ENCODE results near the gene SEMA3B.

The SEMA3B gene

DNA sequence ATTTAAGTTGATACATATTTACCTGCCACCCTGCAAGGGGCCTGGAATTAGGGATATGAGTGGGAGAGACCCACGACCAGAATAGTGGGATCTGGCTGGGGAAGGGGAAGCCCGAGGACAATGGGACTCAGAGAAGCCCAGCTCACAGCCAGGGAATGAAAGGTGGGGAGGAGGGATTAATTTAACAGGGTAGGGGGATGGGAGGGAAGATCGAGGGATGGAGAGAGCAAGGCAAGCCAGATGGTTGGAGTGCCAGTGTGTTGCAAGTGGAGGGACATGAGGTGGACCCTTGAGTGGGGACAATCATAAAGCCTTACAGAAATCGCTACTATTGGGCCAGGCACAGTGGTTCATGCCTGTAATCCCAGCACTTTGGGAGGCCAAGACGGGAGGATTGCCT lies 37.4 kb upstream of the SEMA3B start:
- TF ChIP-seq, protein P1, sequence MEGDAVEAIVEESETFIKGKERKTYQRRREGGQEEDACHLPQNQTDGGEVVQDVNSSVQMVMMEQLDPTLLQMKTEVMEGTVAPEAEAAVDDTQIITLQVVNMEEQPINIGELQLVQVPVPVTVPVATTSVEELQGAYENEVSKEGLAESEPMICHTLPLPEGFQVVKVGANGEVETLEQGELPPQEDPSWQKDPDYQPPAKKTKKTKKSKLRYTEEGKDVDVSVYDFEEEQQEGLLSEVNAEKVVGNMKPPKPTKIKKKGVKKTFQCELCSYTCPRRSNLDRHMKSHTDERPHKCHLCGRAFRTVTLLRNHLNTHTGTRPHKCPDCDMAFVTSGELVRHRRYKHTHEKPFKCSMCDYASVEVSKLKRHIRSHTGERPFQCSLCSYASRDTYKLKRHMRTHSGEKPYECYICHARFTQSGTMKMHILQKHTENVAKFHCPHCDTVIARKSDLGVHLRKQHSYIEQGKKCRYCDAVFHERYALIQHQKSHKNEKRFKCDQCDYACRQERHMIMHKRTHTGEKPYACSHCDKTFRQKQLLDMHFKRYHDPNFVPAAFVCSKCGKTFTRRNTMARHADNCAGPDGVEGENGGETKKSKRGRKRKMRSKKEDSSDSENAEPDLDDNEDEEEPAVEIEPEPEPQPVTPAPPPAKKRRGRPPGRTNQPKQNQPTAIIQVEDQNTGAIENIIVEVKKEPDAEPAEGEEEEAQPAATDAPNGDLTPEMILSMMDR (IDR thresholded peaks at IDR 0.05; ENCODE audit: low read length, missing control alignments), result no peak
- DNase-seq (ENCODE audit: low read depth), result no peak
- no peak overlapping the region for H3K4me3 ChIP-seq (replicated peaks; ENCODE audit: low read depth, low read length)

- TF ChIP-seq, protein P1 (IDR thresholded peaks at IDR 0.05; ENCODE audit: low read length, missing control alignments), result no peak
- DNase-seq (ENCODE audit: low read depth), result no peak
- H3K4me3 ChIP-seq (replicated peaks; ENCODE audit: low read depth, low read length), result no peak overlapping the region
Observed at GRCh38 chr3:50232303-50232702, 36.6 kb upstream of the SEMA3B start.

DNA sequence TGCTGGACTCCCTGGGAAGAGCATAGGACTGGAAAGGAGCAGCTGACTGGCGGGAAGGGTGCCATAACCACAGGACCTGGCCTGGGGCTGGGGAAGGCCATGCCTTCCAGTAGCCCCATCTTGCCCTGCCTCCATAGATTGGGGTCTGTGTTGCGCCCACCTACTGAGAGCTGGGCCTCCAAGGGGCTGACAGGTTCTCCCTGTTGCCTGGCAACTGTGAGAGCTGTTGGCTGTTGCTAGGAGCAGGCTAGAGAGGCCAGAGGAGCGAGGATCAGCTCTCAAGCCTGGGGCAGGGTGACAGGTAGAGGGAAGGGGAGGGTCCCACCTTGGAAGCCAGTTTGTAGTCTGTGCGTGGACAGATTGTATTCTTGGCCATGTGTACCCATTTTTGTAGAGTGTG lies 35.8 kb upstream of the SEMA3B start:
- TF ChIP-seq, protein P1 (IDR thresholded peaks at IDR 0.05; ENCODE audit: low read length, missing control alignments), result no peak
- no peak overlapping the region for H3K4me3 ChIP-seq (replicated peaks; ENCODE audit: low read depth, low read length)
- no peak for DNase-seq (ENCODE audit: low read depth)

GRCh38 chr3:50235716-50236483 lies 33.0 kb upstream of the SEMA3B start, which contains the start of gene GNAI2:
TSS of gene GNAI2 (plus strand) at chr3:50236204. CDS start at chr3:50236336, 132 bp downstream.
- TF ChIP-seq, protein P1 (IDR thresholded peaks at IDR 0.05; ENCODE audit: low read length, missing control alignments), result no peak
- peak within 1 kb of the TSS; percentile 94 for H3K4me3 ChIP-seq (replicated peaks; ENCODE audit: low read depth, low read length)
- DNase-seq (ENCODE audit: low read depth), result peak; percentile 97

DNA sequence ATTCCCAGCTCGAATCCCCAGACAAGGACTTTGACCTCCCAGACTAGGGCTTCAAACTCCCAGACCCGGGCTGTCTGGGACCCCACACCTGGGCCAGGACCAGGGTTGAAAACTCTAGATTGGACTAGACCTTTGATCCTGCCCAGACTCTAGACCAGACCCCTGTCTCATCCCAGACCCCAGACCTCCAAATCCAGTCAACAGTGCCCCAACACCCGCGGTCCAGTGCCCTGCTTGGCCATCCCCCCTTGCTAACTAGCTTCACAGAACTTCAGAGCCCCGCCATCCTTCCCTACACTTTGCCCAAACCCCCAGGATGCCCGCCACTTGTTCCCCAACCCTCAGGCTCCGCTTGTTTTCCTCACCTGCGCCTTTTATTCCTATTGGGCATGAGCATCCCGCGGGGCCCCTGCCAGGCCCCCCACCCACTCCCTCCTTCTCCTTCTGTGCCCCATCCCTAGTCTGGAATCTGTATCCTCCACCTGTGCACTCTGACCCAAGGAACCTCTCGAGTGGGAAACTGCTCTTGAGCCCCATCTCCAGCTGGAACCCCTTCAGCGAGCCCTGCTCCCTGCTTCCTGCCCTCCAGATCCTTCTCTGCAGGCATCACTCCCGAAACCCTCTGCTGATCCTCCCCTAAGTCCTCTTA lies 32.3 kb upstream of the SEMA3B start:
- H3K4me3 ChIP-seq (replicated peaks; ENCODE audit: low read depth, low read length), result peak overlapping the region; percentile 94
- TF ChIP-seq, protein P1 (IDR thresholded peaks at IDR 0.05; ENCODE audit: low read length, missing control alignments), result no peak
- no peak for DNase-seq (ENCODE audit: low read depth)

- peak overlapping the region; percentile 94 for H3K4me3 ChIP-seq (replicated peaks; ENCODE audit: low read depth, low read length)
- peak; percentile 62 for DNase-seq (ENCODE audit: low read depth)
- TF ChIP-seq, protein P1 (IDR thresholded peaks at IDR 0.05; ENCODE audit: low read length, missing control alignments), result no peak
Observed at GRCh38 chr3:50237133-50237651, 31.8 kb upstream of the SEMA3B start.
